Activated T-helper 9 cell treated with anti-CD3 and anti-CD28 coated beads, Interleukin-2, amount 50 U/mL, for 16 hours (primary cell): ENCODE data around the gene SLC49A4.

Source experiments
- DNase-seq: peaks from one replicate; pipeline ENCODE4 v3.0.0-alpha.2; 2020; ENCODE audit warnings: low read depth

SLC49A4 gene

DNA sequence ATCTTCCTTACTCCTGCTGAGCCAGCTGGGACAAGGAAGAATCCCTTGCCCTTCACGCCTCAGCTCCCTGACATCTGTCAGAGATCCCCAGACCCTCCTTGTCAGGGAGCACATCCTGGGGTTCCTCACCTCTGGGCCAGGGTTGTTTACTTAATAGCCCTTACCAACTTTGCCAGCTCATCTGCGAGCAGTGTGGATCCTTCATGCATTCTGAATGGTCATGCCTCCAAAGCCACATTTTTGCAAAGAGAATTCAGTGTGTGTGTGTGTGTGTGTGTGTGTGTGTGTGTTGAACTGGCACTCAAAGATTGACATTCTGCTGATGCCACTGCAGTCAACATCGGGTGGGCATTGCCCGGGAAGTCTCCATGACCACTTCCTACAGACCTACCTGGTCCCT, 112.6 kb downstream of the SLC49A4 start:
- no peak for DNase-seq

GRCh38 chr3:122908251-122908650, 113.4 kb downstream of the SLC49A4 start:
- no peak for DNase-seq

DNA sequence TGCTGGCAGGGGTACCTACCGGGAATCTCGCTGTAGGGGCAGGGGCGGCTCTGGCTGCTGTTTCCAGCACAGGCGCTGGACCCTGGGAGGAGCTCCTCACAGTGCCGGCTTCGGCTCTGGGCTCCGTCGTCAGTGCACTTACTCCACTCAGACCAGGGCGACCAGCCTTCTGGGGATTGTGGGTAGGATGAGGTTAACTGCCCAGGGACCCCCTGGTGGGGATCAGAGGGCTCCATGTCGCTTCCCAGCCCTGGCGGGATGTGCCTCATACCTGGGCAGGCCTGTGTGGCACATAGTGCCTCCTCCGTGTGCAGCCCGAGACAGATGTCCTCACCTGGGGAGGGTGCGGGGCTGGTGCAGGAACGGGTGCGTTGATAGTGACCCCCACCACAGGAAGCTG, 117.0 kb downstream of the SLC49A4 start:
- no peak for DNase-seq

GRCh38 chr3:122912772-122913538, 118.1 kb downstream of the SLC49A4 start:
- no peak for DNase-seq

GRCh38 chr3:122913539-122914100, 118.8 kb downstream of the SLC49A4 start:
- DNase-seq, result no peak

DNA sequence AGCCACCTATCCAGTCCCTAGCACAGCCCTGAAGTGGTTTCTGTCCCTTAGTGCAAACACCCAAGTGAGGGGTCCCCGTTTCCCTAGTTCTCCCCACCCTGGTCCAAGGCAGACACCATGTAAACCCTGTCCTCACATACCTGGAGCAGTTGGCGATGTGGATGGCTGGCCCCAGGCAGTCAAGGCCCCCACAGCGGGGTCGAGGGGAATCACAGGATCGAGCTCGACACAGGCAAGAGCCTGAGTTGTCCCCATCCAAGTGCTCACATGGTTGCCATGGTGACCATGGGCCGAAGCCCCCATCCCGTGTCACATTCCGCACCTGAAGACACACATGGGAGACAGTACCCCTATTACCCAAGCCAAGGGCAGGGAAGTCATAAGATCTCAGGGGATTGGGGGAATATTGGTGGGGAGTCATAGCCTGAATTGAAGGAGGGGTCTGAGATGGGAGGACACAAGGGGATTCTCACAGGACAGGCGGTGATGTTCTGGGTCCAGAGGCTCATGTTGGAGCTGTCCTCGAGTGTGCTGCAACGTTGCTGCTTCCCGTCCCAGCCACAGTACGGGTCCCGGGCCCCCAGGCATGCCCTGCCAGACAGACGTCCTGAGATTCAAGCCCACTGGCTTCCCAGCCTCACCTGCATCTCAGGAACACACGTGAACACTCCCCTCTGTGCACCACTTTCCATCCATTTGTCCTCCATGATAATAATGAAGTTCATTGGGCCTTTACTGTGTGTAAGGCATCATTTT, 120.6 kb downstream of the SLC49A4 start:
- no peak for DNase-seq

- no peak for DNase-seq
Measured at GRCh38 chr3:122916084-122916483, 121.2 kb downstream of the SLC49A4 start.

DNA sequence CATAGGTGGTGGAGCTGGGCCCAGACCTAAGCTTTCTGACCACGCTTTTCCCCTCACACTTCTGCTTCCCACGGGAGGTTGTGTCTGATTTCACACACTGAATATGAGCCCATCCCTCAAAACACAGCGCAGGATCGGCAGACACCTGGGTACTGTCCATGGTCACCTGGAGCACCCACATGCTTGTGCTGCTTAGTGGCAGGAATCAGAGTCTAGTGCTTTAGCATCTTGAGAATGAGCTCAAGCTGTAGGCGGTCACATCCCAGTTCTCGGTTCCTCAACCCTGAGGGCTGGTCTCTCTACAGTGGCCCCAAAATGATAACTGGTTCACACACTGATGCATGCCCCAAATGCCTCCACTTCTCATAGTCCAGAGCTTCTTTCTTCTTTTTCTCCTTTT, 121.7 kb downstream of the SLC49A4 start:
- DNase-seq, result no peak

GRCh38 chr3:122917412-122917811, 122.5 kb downstream of the SLC49A4 start:
- no peak for DNase-seq

GRCh38 chr3:122918576-122919290, 123.9 kb downstream of the SLC49A4 start:
- DNase-seq, result no peak

DNA sequence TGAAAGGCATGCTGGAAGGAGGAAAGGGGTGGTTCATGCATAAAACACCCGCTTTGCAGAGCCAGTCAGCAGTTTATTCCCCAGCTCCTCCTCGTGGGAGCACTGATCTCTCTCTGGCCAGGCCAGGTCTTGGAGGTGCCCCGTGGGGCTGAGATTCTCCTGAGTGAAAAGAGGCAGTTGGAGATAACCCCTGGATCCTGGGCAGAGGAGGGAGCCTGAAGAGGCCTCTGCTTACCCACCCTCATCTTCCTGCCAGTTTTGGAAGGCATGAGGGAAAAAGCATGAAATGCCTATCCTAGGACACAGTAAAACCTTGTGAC, 124.4 kb downstream of the SLC49A4 start:
- DNase-seq, result no peak

GRCh38 chr3:122920986-122921385, 126.1 kb downstream of the SLC49A4 start:
- DNase-seq, result no peak

GRCh38 chr3:122921791-122922651, 127.2 kb downstream of the SLC49A4 start:
- DNase-seq, result no peak

- DNase-seq, result no peak
Measured at GRCh38 chr3:122923611-122924010, 128.7 kb downstream of the SLC49A4 start.

DNA sequence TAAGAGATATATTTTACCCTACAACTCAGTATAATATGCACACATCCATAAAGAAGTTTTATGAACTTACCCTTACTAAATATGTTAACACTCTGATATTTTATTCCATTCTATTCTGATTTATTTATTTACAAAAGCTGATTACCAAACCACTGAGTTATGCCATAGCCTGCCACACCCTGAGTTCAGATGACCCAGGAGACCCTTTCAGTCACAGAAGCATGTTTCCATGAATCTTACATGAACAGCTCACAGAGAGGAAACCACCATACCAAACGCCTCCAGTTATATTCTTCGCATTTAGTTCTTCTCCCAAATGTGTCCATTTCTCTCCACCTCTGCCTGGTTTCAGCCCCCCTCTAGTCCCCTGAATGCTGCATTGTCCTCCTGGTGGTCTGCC, 129.2 kb downstream of the SLC49A4 start:
- no peak for DNase-seq

GRCh38 chr3:122925756-122926155, 130.9 kb downstream of the SLC49A4 start:
- DNase-seq, result no peak

DNA sequence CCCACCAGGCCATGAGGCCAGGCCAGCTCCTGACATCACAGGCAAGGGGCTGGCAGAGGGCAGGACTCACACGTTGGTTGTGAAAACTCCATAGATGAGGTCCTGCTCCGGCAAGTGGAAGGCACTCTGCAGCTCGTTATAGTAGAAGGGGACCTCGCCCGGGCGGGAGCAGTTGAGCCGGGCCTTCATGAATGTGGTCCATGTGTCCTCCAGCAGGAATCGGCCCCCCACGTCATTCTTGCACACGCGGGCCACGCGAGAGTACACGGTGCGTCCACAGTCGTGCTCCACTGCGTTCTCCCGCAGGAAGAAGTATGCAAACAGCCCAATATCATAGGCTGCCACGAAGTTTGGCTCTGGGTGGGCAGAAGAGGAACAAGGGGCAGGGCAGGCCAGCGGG, 131.5 kb downstream of the SLC49A4 start:
- DNase-seq, result no peak

- DNase-seq, result no peak
Measured at GRCh38 chr3:122926811-122927210, 131.9 kb downstream of the SLC49A4 start.

GRCh38 chr3:122927726-122928125, 132.9 kb downstream of the SLC49A4 start:
- DNase-seq, result no peak

GRCh38 chr3:122928396-122929187, 133.7 kb downstream of the SLC49A4 start:
- no peak for DNase-seq
